Thoracic aorta (tissue), 2 donors: Measurements from ENCODE around the gene MTNR1B. TPM values are rescaled to one million over a fixed set of nuclear protein-coding genes. Genes with fewer than 3 reads are reported as not detected.

Source experiments
- ATAC-seq: fragments of 150-250 bp; one replicate; pipeline ENCODE4 v1.8.0; 2017; ENCODE audit warnings: low read depth; ENCODE audit not compliant: insufficient number of reproducible peaks, low FRiP score
- DNase-seq: peaks from one replicate; pipeline ENCODE4 v3.0.0-alpha.2; 2020; ENCODE audit warnings: low spot score
- H3K27ac ChIP-seq, 2 donors: fragments of 200-600 bp; sonication (generic); 1 replicate in 1 of 2; 2 replicates in 1 of 2; pipeline ENCODE4 v1.5.1; 2016; ENCODE audit warnings: mild to moderate bottlenecking in 2 of 2, moderate library complexity in 2 of 2
- H3K27me3 ChIP-seq: fragments of 200-600 bp; sonication (generic); replicated peaks from 2 replicates; pipeline ENCODE4 v1.6.0; 2016; ENCODE audit warnings: mild to moderate bottlenecking; ENCODE audit not compliant: insufficient read depth
- H3K36me3 ChIP-seq: fragments of 200-600 bp; sonication (generic); one replicate; pipeline ENCODE4 v1.5.1; 2016
- H3K4me1 ChIP-seq, 2 donors: fragments of 200-600 bp; sonication (generic); 1 replicate in 1 of 2; 2 replicates in 1 of 2; pipeline versions ENCODE4 v1.5.1 to v1.6.0; 2016; ENCODE audit warnings: low read depth in 2 of 2, mild to moderate bottlenecking in 1 of 2; ENCODE audit not compliant: control insufficient read depth in 1 of 2
- H3K4me3 ChIP-seq: fragments of 200-600 bp; sonication (generic); 2 replicates; pipeline ENCODE4 v1.5.1; 2016; ENCODE audit warnings: mild to moderate bottlenecking
- H3K9me3 ChIP-seq: fragments of 200-600 bp; sonication (generic); 2 replicates; pipeline ENCODE4 v1.5.1; 2016
- total RNA-seq, 2 donors: library from RNA; depleted of rRNA; stranded (reverse); fragments of >200 nt; gene quantifications; one replicate each; pipeline versions ENCODE4 v1.1.0 to v1.2.3, GENCODE V29; 2016
- TF ChIP-seq, protein P1 (sequence below): fragments of 200-600 bp; sonication (generic); IDR thresholded peaks from one replicate; pipeline ENCODE4 v1.5.1; 2019; ENCODE audit warnings: antibody characterized with exemption

Gene MTNR1B
- total RNA-seq, 2 donors from 2014 or later: not detected

GRCh38 chr11:93001806-93002205 lies 32.4 kb downstream of the MTNR1B start:
- DNase-seq (no peak), ATAC-seq (no peak)
- Histone ChIP-seq H3K27ac (no peak overlapping the region), H3K36me3 (no peaks in the 10 kb centered on the region), H3K4me3 (no peak overlapping the region), H3K9me3 (no peaks in the 10 kb centered on the region), H3K27me3 (no peaks in the 10 kb centered on the region), H3K4me1 (no peaks in the 10 kb centered on the region)
- TF ChIP-seq, protein P1, sequence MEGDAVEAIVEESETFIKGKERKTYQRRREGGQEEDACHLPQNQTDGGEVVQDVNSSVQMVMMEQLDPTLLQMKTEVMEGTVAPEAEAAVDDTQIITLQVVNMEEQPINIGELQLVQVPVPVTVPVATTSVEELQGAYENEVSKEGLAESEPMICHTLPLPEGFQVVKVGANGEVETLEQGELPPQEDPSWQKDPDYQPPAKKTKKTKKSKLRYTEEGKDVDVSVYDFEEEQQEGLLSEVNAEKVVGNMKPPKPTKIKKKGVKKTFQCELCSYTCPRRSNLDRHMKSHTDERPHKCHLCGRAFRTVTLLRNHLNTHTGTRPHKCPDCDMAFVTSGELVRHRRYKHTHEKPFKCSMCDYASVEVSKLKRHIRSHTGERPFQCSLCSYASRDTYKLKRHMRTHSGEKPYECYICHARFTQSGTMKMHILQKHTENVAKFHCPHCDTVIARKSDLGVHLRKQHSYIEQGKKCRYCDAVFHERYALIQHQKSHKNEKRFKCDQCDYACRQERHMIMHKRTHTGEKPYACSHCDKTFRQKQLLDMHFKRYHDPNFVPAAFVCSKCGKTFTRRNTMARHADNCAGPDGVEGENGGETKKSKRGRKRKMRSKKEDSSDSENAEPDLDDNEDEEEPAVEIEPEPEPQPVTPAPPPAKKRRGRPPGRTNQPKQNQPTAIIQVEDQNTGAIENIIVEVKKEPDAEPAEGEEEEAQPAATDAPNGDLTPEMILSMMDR: no peak

DNA sequence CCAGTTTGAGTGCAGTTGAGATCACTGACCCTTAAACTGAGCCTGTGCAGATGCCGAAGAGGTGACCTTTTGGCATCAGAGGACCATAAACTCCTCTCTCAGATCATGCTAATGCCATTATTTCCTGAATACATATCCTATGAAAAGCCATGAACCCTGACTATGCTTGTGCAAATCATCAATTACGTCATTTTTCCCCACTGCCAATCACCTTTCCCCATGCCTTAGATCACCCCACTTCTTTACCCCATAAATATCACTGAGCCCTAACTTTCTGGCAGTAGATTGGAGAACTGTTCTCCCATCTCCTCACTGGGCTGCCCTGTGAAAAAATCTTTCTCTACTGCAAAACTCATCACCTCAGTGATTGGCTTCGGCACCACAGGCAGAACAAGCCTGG lies 32.9 kb downstream of the MTNR1B start:
- ATAC-seq (no peak), DNase-seq (no peak)
- Histone ChIP-seq H3K36me3 (no peaks in the 10 kb centered on the region), H3K9me3 (no peaks in the 10 kb centered on the region), H3K4me3 (no peak overlapping the region), H3K4me1 (no peaks in the 10 kb centered on the region), H3K27me3 (no peaks in the 10 kb centered on the region), H3K27ac (no peak overlapping the region)
- TF ChIP-seq, protein P1: no peak

DNA sequence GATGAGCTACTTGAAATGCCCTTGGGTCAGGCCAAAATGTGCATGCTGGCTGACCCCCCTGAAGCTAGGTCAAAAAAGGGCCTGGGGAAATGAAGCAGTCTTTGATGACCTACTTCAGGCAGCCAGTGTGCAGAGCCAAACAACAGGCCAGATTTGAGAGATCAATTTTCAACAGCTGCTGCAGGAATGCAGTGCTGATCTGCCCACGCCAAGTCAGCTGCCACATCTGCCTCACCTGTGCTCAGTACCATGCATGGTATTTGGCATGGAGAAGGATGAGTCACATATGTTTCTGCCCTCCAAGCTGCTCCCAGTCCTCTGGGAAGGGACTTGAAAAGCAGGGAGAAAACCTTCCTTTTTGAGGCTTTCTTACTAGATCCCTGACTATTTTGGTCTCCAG lies 35.8 kb downstream of the MTNR1B start:
- Histone ChIP-seq H3K9me3 (no peaks in the 10 kb centered on the region), H3K36me3 (no peaks in the 10 kb centered on the region), H3K27ac (no peak overlapping the region), H3K27me3 (no peaks in the 10 kb centered on the region), H3K4me3 (no peak overlapping the region), H3K4me1 (no peaks in the 10 kb centered on the region)
- ATAC-seq (no peak), DNase-seq (no peak)
- TF ChIP-seq, protein P1: no peak

GRCh38 chr11:93013646-93014045 lies 44.2 kb downstream of the MTNR1B start:
- Histone ChIP-seq H3K27me3 (no peaks in the 10 kb centered on the region), H3K9me3 (no peaks in the 10 kb centered on the region), H3K4me1 (no peaks in the 10 kb centered on the region), H3K27ac (no peak overlapping the region), H3K36me3 (no peaks in the 10 kb centered on the region), H3K4me3 (no peak overlapping the region)
- DNase-seq (no peak), ATAC-seq (no peak)
- TF ChIP-seq, protein P1: no peak

- DNase-seq: no peak
- H3K4me3 ChIP-seq: no peak overlapping the region
- H3K27ac ChIP-seq: no peak overlapping the region
- H3K36me3 ChIP-seq: no peaks in the 10 kb centered on the region
- H3K27me3 ChIP-seq: no peaks in the 10 kb centered on the region
- no peak for ATAC-seq
- no peaks in the 10 kb centered on the region for H3K9me3 ChIP-seq
- TF ChIP-seq, protein P1: no peak
- H3K4me1 ChIP-seq: peaks cover 0 to 15% of the 10 kb centered on the region in 2 donors
Observed at GRCh38 chr11:93016595-93016994, 47.1 kb downstream of the MTNR1B start.
